Progenitor cell of endocrine pancreas (in vitro differentiated cells): ENCODE measurements around the gene C12orf60. TPM values are rescaled to one million over a fixed set of nuclear protein-coding genes. Genes with fewer than 3 reads are reported as not detected.

Experiments
- DNase-seq: peaks from one replicate; pipeline ENCODE4 v3.0.0; 2021; ENCODE audit warnings: low spot score; ENCODE audit not compliant: unreplicated experiment
- H3K27ac Mint-ChIP-seq: 2 replicates; pipeline ENCODE4 v1.8.0; 2021; ENCODE audit warnings: mild to moderate bottlenecking, moderate library complexity, mixed read lengths
- H3K27me3 Mint-ChIP-seq: 2 replicates; pipeline ENCODE4 v1.8.0; 2021; ENCODE audit warnings: mixed read lengths
- H3K36me3 Mint-ChIP-seq: 2 replicates; pipeline ENCODE4 v1.8.0; 2022; ENCODE audit warnings: mixed read lengths; ENCODE audit not compliant: insufficient read depth
- H3K4me1 Mint-ChIP-seq: 2 replicates; pipeline ENCODE4 v1.8.0; 2021; ENCODE audit warnings: low read depth, mixed read lengths
- H3K4me3 Mint-ChIP-seq: 2 replicates; pipeline ENCODE4 v1.8.0; 2021; ENCODE audit warnings: low read depth, mild to moderate bottlenecking, moderate library complexity, mixed read lengths
- H3K9me3 Mint-ChIP-seq: 2 replicates; pipeline ENCODE4 v1.8.0; 2021; ENCODE audit warnings: low read depth, mixed read lengths
- total RNA-seq: library from RNA; stranded (reverse); gene quantifications from 2 replicates; pipeline ENCODE4 v1.2.1, GENCODE V29; 2021
- TF ChIP-seq, protein P1 (sequence below): fragments of 200-600 bp; sonication (generic); IDR thresholded peaks from one replicate; pipeline ENCODE4 v1.5.0; 2021; ENCODE audit warnings: antibody characterized with exemption, mild to moderate bottlenecking; ENCODE audit not compliant: unreplicated experiment

C12orf60 gene
- total RNA-seq, 1 donor from 2014 or later, result 2.7 TPM

DNA sequence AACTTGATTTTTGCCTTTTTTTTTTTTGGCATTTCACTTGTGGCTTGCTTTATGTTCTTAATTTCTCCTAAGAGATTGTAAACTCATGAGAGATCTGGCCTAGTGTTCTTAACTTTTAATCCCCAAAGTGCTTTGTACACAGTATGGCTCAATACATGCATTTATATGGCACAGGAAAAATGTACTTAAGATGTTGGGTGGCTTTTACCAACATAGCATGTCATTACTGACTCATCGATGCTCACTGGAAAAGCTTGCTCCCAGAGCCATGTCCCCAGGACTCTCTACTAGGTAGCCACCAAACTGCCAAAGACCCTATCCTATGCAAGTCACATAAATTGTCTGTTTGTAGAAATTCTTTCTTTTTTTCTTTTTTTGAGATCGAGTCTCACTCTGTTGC is 23.6 kb downstream of the C12orf60 start:
- no peak overlapping the region for H3K27ac Mint-ChIP-seq
- no peak overlapping the region for H3K4me3 Mint-ChIP-seq
- TF ChIP-seq, protein P1, sequence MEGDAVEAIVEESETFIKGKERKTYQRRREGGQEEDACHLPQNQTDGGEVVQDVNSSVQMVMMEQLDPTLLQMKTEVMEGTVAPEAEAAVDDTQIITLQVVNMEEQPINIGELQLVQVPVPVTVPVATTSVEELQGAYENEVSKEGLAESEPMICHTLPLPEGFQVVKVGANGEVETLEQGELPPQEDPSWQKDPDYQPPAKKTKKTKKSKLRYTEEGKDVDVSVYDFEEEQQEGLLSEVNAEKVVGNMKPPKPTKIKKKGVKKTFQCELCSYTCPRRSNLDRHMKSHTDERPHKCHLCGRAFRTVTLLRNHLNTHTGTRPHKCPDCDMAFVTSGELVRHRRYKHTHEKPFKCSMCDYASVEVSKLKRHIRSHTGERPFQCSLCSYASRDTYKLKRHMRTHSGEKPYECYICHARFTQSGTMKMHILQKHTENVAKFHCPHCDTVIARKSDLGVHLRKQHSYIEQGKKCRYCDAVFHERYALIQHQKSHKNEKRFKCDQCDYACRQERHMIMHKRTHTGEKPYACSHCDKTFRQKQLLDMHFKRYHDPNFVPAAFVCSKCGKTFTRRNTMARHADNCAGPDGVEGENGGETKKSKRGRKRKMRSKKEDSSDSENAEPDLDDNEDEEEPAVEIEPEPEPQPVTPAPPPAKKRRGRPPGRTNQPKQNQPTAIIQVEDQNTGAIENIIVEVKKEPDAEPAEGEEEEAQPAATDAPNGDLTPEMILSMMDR, result no peak
- no peaks in the 10 kb centered on the region for H3K36me3 Mint-ChIP-seq
- H3K9me3 Mint-ChIP-seq, result no peaks in the 10 kb centered on the region
- no peak for DNase-seq
- H3K4me1 Mint-ChIP-seq, result no peaks in the 10 kb centered on the region
- no peaks in the 10 kb centered on the region for H3K27me3 Mint-ChIP-seq

DNA sequence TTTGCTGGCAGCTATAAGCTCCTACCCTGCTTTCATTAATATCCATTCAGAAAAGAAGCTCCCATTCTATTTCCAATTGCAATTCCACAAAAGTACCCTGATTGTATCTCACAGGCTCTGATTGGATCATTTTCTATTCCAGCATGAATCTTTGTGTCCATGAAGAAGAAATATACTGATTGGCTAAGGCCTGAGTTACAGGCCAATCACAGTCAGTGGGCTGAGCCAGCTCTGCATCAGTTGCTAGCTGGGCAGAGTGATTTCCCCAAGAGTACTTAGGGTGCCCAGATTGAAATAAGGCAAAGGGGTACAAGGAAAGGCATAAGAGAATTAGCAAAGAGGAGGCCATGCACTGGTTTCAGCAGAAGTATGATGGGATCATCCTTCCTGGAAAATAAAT is 25.4 kb downstream of the C12orf60 start:
- no peak overlapping the region for H3K4me3 Mint-ChIP-seq
- no peaks in the 10 kb centered on the region for H3K27me3 Mint-ChIP-seq
- TF ChIP-seq, protein P1, result no peak
- H3K27ac Mint-ChIP-seq, result no peak overlapping the region
- no peak for DNase-seq
- H3K36me3 Mint-ChIP-seq, result no peaks in the 10 kb centered on the region
- H3K4me1 Mint-ChIP-seq, result no peaks in the 10 kb centered on the region
- no peaks in the 10 kb centered on the region for H3K9me3 Mint-ChIP-seq

DNA sequence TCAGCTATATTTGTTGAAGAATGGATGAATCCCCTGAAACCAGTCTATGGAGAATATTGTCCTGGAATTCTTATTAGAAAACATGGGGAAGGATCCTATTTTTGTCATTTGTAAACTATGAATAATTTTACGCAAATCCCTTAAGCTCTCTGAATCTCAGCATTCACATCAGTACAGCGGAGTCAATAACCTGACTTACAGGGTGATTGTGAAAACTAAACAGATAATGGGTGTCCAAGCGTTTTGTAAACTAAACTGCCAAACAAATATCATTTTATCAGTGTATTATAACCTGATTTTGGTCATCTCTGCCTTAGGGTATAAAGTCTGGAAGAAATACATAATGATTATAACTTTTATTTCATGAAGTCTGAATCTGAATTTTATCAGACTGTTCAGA is 29.9 kb downstream of the C12orf60 start:
- H3K9me3 Mint-ChIP-seq, result no peaks in the 10 kb centered on the region
- no peaks in the 10 kb centered on the region for H3K36me3 Mint-ChIP-seq
- no peak overlapping the region for H3K27ac Mint-ChIP-seq
- DNase-seq, result no peak
- H3K27me3 Mint-ChIP-seq, result no peaks in the 10 kb centered on the region
- TF ChIP-seq, protein P1, result no peak
- no peak overlapping the region for H3K4me3 Mint-ChIP-seq
- no peaks in the 10 kb centered on the region for H3K4me1 Mint-ChIP-seq

DNA sequence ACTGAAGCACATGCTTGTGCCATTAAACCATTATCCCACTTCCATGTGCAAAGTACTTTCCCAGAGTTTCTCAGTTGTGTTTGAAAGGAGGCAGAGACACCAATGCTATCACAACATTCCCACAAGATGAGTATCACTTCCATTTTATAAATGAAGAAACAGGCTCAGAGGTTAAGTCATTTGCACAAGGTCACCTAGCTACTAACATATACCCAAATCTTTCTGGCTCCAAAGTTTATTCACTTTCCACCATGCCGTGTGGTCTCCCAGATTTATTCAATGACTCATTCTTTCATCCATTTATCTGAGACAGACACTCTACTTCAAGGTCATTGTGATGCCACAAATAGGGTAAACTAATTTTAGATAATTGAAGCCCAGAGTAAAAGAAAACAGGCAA is 30.5 kb downstream of the C12orf60 start:
- Mint-ChIP-seq H3K9me3 (no peaks in the 10 kb centered on the region), H3K27me3 (no peaks in the 10 kb centered on the region), H3K36me3 (no peaks in the 10 kb centered on the region), H3K4me3 (no peak overlapping the region), H3K27ac (no peak overlapping the region), H3K4me1 (no peaks in the 10 kb centered on the region)
- TF ChIP-seq, protein P1, result no peak
- no peak for DNase-seq

DNA sequence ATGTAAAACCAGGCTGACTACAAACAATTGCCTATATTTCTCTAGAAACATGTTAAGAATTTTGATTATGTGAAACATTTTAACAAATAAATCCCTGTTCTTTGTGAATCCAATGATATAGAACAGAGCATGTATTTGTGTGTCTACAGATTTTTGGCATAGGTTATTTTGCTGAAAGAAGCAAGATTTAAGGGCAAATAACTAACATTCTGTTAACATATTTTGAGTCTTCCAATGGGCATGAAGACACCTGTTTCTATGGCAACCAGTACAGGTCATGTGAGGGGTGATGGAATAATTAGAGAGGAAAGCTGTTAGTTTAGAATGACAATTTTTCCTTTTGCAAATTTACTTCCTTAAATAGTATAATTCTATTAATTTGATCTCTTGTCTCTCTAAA is 31.0 kb downstream of the C12orf60 start:
- Mint-ChIP-seq H3K27ac (no peak overlapping the region), H3K36me3 (no peaks in the 10 kb centered on the region), H3K27me3 (no peaks in the 10 kb centered on the region), H3K4me1 (no peaks in the 10 kb centered on the region), H3K9me3 (no peaks in the 10 kb centered on the region), H3K4me3 (no peak overlapping the region)
- DNase-seq, result no peak
- TF ChIP-seq, protein P1, result no peak
